ENCODE measurements around the gene RSKR. TPM values are rescaled to one million over a fixed set of nuclear protein-coding genes. Genes with fewer than 3 reads are reported as not detected.

Gene RSKR
- total RNA-seq, 1 donor from 2014 or later = 12.3 TPM

- ATAC-seq (no peak), DNase-seq (no peak)
- intact Hi-C loops (cut with DNase I) = no loop called here
- no peaks in the 10 kb centered on the region for H3K27me3 ChIP-seq
- H3K36me3 ChIP-seq = no peaks in the 10 kb centered on the region
- peaks cover 24% of the 10 kb centered on the region for H3K4me1 ChIP-seq
- TF ChIP-seq CTCF (IDR thresholded peaks at IDR 0.05) = no peak
- H3K4me3 ChIP-seq = no peak overlapping the region
- no peaks in the 10 kb centered on the region for H3K9me3 ChIP-seq
- H3K27ac ChIP-seq = no peak overlapping the region
Measured at GRCh38 chr17:28574526-28574925, 39.5 kb downstream of the RSKR start.

GRCh38 chr17:28573966-28574480, 40.0 kb downstream of the RSKR start:
- no peaks in the 10 kb centered on the region for H3K27me3 ChIP-seq
- H3K27ac ChIP-seq = no peak overlapping the region
- no peaks in the 10 kb centered on the region for H3K36me3 ChIP-seq
- ATAC-seq (no peak), DNase-seq (no peak)
- no peaks in the 10 kb centered on the region for H3K9me3 ChIP-seq
- TF ChIP-seq CTCF (IDR thresholded peaks at IDR 0.05) = no peak
- intact Hi-C loops (cut with DNase I) = no loop called here
- peaks cover 24% of the 10 kb centered on the region for H3K4me1 ChIP-seq
- H3K4me3 ChIP-seq = no peak overlapping the region

- no peak for DNase-seq
- intact Hi-C loops (cut with DNase I) = no loop called here
- H3K4me3 ChIP-seq = no peak overlapping the region
- H3K9me3 ChIP-seq = no peaks in the 10 kb centered on the region
- peaks cover 24% of the 10 kb centered on the region for H3K4me1 ChIP-seq
- no peak overlapping the region for H3K27ac ChIP-seq
- no peaks in the 10 kb centered on the region for H3K36me3 ChIP-seq
- TF ChIP-seq CTCF (IDR thresholded peaks at IDR 0.05) = no peak
- H3K27me3 ChIP-seq = no peaks in the 10 kb centered on the region
- no peak for ATAC-seq
Measured at GRCh38 chr17:28573521-28573920, 40.5 kb downstream of the RSKR start.

- ATAC-seq (no peak), DNase-seq (no peak)
- Histone ChIP-seq H3K27me3 (no peaks in the 10 kb centered on the region), H3K4me1 (peaks cover 24% of the 10 kb centered on the region), H3K9me3 (no peaks in the 10 kb centered on the region), H3K4me3 (no peak overlapping the region), H3K27ac (no peak overlapping the region), H3K36me3 (no peaks in the 10 kb centered on the region)
- intact Hi-C loops (cut with DNase I) = no loop called here
- no peak for TF ChIP-seq CTCF (IDR thresholded peaks at IDR 0.05)
Measured at GRCh38 chr17:28573040-28573380, 41.0 kb downstream of the RSKR start.

GRCh38 chr17:28572259-28573039, 41.5 kb downstream of the RSKR start:
- TF ChIP-seq CTCF (IDR thresholded peaks at IDR 0.05) = no peak
- Histone ChIP-seq H3K9me3 (no peaks in the 10 kb centered on the region), H3K36me3 (no peaks in the 10 kb centered on the region), H3K27me3 (no peaks in the 10 kb centered on the region), H3K4me3 (peak overlapping the region; percentile 99), H3K27ac (peak overlapping the region; percentile 86), H3K4me1 (peaks cover 24% of the 10 kb centered on the region)
- ATAC-seq (no peak), DNase-seq (no peak)
- intact Hi-C loops (cut with DNase I) = no loop called here
